ENCODE measurements around the gene ARL4A. TPM values are rescaled to one million over a fixed set of nuclear protein-coding genes. Genes with fewer than 3 reads are reported as not detected.

ARL4A gene
- total and polyA plus RNA-seq, 2 of the 8 experiments (the other 6 are each of a cell fraction or from before 2014, with no cell fraction given): 14.5 to 29.2 TPM

GRCh38 chr7:12716722-12717121 is 29.3 kb downstream of the ARL4A start:
- no peaks in the 10 kb centered on the region for H4K20me1 ChIP-seq (replicated peaks in 1 of 2; ENCODE audit: control insufficient read depth in 1 of 2, insufficient read depth in 2 of 2, low read length in 2 of 2)
- H3K4me1 ChIP-seq (replicated peaks in 1 of 4; ENCODE audit: control insufficient read depth in 3 of 4, insufficient read depth in 4 of 4, low read length in 3 of 4): peaks cover 6 to 12% (median 10%) of the 10 kb centered on the region in 4 experiments
- H3K56ac ChIP-seq (replicated peaks; ENCODE audit: insufficient read length, low read depth, low read length): no peak overlapping the region
- no peaks in the 10 kb centered on the region for H3K36me3 ChIP-seq (ENCODE audit: control insufficient read depth in 2 of 4, insufficient read depth in 4 of 4, low read length in 3 of 4)
- H3K4me3 ChIP-seq (ENCODE audit: extremely low read depth in 1 of 4, insufficient read depth in 2 of 4, low read depth in 3 of 4, low read length in 4 of 4): no peak overlapping the region
- POLR2A ChIA-PET (ENCODE audit: partially characterized antibody): interaction anchor here (1.2 to 1.7 kb wide), 4 partner anchors 9 to 293 kb away, joined by 3 to 7 read pairs (median 5); no protein-coding TSS in a partner anchor
- H3K4ac ChIP-seq (replicated peaks; ENCODE audit: insufficient read length, low read depth, low read length): no peak overlapping the region
- no peak overlapping the region for H4K8ac ChIP-seq (ENCODE audit: extremely low read depth, insufficient read depth, low read length)
- H3K9me3 ChIP-seq (ENCODE audit: insufficient read depth in 2 of 2, low read depth in 1 of 2, low read length in 1 of 2): no peaks in the 10 kb centered on the region
- no peaks in the 10 kb centered on the region for H3K79me1 ChIP-seq (ENCODE audit: low read depth, low read length)
- H3K27ac ChIP-seq (ENCODE audit: low read depth, low read length): no peak overlapping the region
- no peaks in the 10 kb centered on the region for H3K79me2 ChIP-seq (ENCODE audit: control insufficient read depth in 1 of 2, insufficient read depth in 2 of 2, low read length in 2 of 2)
- peak overlapping the region; percentile 82 for H2BK12ac ChIP-seq (ENCODE audit: low read depth, low read length)
- H2BK5ac ChIP-seq (ENCODE audit: low read depth, low read length): no peak overlapping the region; the same call in 1 of the 2 replicates
- H2BK20ac ChIP-seq (ENCODE audit: low read length): no peak overlapping the region
- no peak for FAIRE-seq
- no peak overlapping the region for H3K18ac ChIP-seq (ENCODE audit: extremely low read depth, low read length)
- H2AK5ac ChIP-seq (ENCODE audit: low read depth, low read length): peak overlapping the region; percentile 46; the same call in 1 of the 2 replicates
- no peaks in the 10 kb centered on the region for H3K23me2 ChIP-seq (ENCODE audit: low read depth, low read length)
- no peak overlapping the region for H4K5ac ChIP-seq (ENCODE audit: insufficient read length, low read depth, low read length)
- H4K91ac ChIP-seq (replicated peaks; ENCODE audit: insufficient read length, low read length): no peak overlapping the region
- H3K23ac ChIP-seq (ENCODE audit: insufficient read length): no peak overlapping the region
- 88% methylated on average over 3 of the region's 3 CpGs; no CpG with 5 or more reads in 1 of the 2 experiments for WGBS, 2 experiments (ENCODE audit: extremely low coverage in 1 of 2, insufficient coverage in 1 of 2, insufficient read length in 1 of 2, insufficient replicate concordance in 2 of 2, low coverage in 1 of 2, low lambda C conversion rate in 2 of 2, missing lambda C conversion rate in 1 of 2)
- DNase-seq (ENCODE audit: low read depth in 1 of 2, low spot score in 2 of 2): no peak
- no peak overlapping the region for H3K14ac ChIP-seq (ENCODE audit: insufficient read length)
- TF ChIP-seq USF2 (IDR thresholded peaks at IDR 0.05; ENCODE audit: low read length) (no peak), CBX5 (IDR thresholded peaks at IDR 0.05; ENCODE audit: low read depth, low read length) (no peak), SP4 (IDR thresholded peaks at IDR 0.05; ENCODE audit: low read length) (no peak)
- peaks cover 0 to 3% (median 0%) of the 10 kb centered on the region in 4 experiments; a peak in 1 of 7 replicates for H3K27me3 ChIP-seq (replicated peaks in 1 of 4; ENCODE audit: control insufficient read depth in 3 of 4, extremely low read depth in 1 of 4, insufficient read depth in 3 of 4, low read length in 3 of 4)
- CTCF ChIA-PET (ENCODE audit: partially characterized antibody): interaction anchor here (0.6 to 2.3 kb wide), 12 partner anchors 9 to 399 kb away, joined by 3 to 7 read pairs (median 4); no protein-coding TSS in a partner anchor
- peak overlapping the region in 1 of 2 experiments; percentile 87; a peak in 1 of 4 replicates for H3K4me2 ChIP-seq (ENCODE audit: insufficient read depth in 1 of 2, low read depth in 2 of 2, low read length in 2 of 2)
- H2BK120ac ChIP-seq (replicated peaks; ENCODE audit: low read depth, low read length): no peak overlapping the region
- H2AFZ ChIP-seq (ENCODE audit: low read length): no peak overlapping the region
- no peak overlapping the region for H2BK15ac ChIP-seq (ENCODE audit: low read length)
- no peak overlapping the region for H3K9ac ChIP-seq (replicated peaks in 1 of 4; ENCODE audit: extremely low read depth in 1 of 4, low read depth in 3 of 4, low read length in 3 of 4)

All from H1 (cell line).